Stimulated activated CD4-positive, alpha-beta T cell treated with anti-CD3 and anti-CD28 coated beads, Interleukin-2, amount 100 ng/mL, for 24 hours (primary cell): Measurements from ENCODE around the gene SPDYE6.
A peak's percentile ranks its signal among the peaks of the same experiment; 100 is the strongest.
"Not testable (repeated sequence)": the region's sequence is repeated elsewhere in the genome, so short reads cannot be mapped to it uniquely, and the experiment has no call there.

ENCODE experiments used
- DNase-seq, 2 donors: peaks; one replicate each; pipeline ENCODE4 v3.0.0-alpha.2; 2020

SPDYE6 gene

GRCh38 chr7:102363549-102364393, 7.5 kb upstream of the SPDYE6 start:
- DNase-seq, result peak; percentile 91 to 92

GRCh38 chr7:102346983-102347382, 9.3 kb downstream of the SPDYE6 start:
- not testable (repeated sequence) for DNase-seq

GRCh38 chr7:102340599-102341368, 15.5 kb downstream of the SPDYE6 start:
- not testable (repeated sequence) for DNase-seq

GRCh38 chr7:102337420-102337819, 18.8 kb downstream of the SPDYE6 start:
- not testable (repeated sequence) for DNase-seq

- not testable (repeated sequence) for DNase-seq
These were observed 19.2 kb downstream of the SPDYE6 start for GRCh38 chr7:102337002-102337401.

GRCh38 chr7:102335574-102335973, 20.7 kb downstream of the SPDYE6 start:
- DNase-seq, result not testable (repeated sequence)

- DNase-seq, result not testable (repeated sequence)
These were observed 25.4 kb downstream of the SPDYE6 start for GRCh38 chr7:102330666-102331460.

- not testable (repeated sequence) for DNase-seq
These were observed 26.9 kb downstream of the SPDYE6 start for GRCh38 chr7:102329366-102329765.

GRCh38 chr7:102328863-102329262, 27.4 kb downstream of the SPDYE6 start:
- DNase-seq, result not testable (repeated sequence)

- DNase-seq, result not testable (repeated sequence)
These were observed 29.1 kb downstream of the SPDYE6 start for GRCh38 chr7:102327183-102327582.

- DNase-seq, result no peak
These were observed 29.9 kb downstream of the SPDYE6 start for GRCh38 chr7:102326157-102326889.

GRCh38 chr7:102325106-102325505, 31.1 kb downstream of the SPDYE6 start:
- not testable (repeated sequence) for DNase-seq

- DNase-seq, result no peak
These were observed 32.4 kb downstream of the SPDYE6 start for GRCh38 chr7:102323914-102324195.

- no peak for DNase-seq
These were observed 34.0 kb downstream of the SPDYE6 start for GRCh38 chr7:102322202-102322715.

- no peak for DNase-seq
These were observed 34.7 kb downstream of the SPDYE6 start for GRCh38 chr7:102321351-102322201.

GRCh38 chr7:102320601-102321350, 35.5 kb downstream of the SPDYE6 start:
- no peak for DNase-seq

GRCh38 chr7:102320181-102320580, 36.1 kb downstream of the SPDYE6 start:
- DNase-seq, result no peak

GRCh38 chr7:102319671-102320070, 36.6 kb downstream of the SPDYE6 start:
- no peak for DNase-seq

GRCh38 chr7:102318482-102318971, 37.7 kb downstream of the SPDYE6 start:
- DNase-seq, result no peak
